ENCODE data around the gene ACTR3.

ACTR3 gene

GRCh38 chr2:113873867-113874266, 16.0 kb upstream of the ACTR3 start:
- Histone ChIP-seq H2AFZ (ENCODE audit: low read depth, low read length, severe bottlenecking) (no peak overlapping the region), H3K4me2 (ENCODE audit: low read depth, low read length, poor library complexity, severe bottlenecking) (no peak overlapping the region), H3K9ac (ENCODE audit: low read length) (no peak overlapping the region), H3K79me2 (ENCODE audit: insufficient read depth, low read length) (no peaks in the 10 kb centered on the region), H3F3A (ENCODE audit: insufficient read depth) (peaks cover 28% of the 10 kb centered on the region), H3K9me3 (ENCODE audit: insufficient read depth, low read length) (no peaks in the 10 kb centered on the region), H3K27me3 (ENCODE audit: low read length) (no peaks in the 10 kb centered on the region), H3K9me2 (replicated peaks; ENCODE audit: insufficient read depth, low read length) (no peaks in the 10 kb centered on the region), H3K4me3 (ENCODE audit: insufficient read depth, low read length, poor library complexity, severe bottlenecking) (no peak overlapping the region), H4K20me1 (ENCODE audit: low read depth, low read length) (no peaks in the 10 kb centered on the region), H3K27ac (ENCODE audit: low read depth, low read length) (no peak overlapping the region), H3K36me3 (ENCODE audit: low read length) (no peaks in the 10 kb centered on the region)
- TF ChIP-seq CTCF (IDR thresholded peaks at IDR 0.05; ENCODE audit: insufficient read depth, low read length, poor library complexity, severe bottlenecking) (no peak), EZH2phosphoT487 (conservative IDR thresholded peaks at IDR 0.05; ENCODE audit: low read length) (no peak)

DNA sequence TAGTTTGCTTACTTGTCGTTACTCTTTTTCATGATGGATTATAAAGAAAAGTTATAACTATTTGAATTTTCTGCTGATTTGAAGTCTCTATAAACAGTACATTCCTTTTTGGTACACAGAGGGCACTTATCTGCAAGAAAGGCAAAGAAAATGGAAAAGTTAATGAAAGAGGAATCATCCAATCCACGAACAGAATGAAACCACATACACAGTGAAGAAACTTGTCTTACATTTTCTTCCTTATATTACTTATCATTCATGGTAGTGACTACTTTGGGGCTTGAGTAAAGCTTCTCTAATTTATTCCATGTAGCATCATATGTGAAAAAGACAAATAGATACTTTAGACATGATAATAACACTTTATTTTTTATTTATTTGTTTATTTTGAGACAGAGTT, 14.8 kb upstream of the ACTR3 start:
- Histone ChIP-seq H3K9ac (ENCODE audit: low read length) (no peak overlapping the region), H3K27me3 (ENCODE audit: low read length) (no peaks in the 10 kb centered on the region), H4K20me1 (ENCODE audit: low read depth, low read length) (no peaks in the 10 kb centered on the region), H3K9me2 (replicated peaks; ENCODE audit: insufficient read depth, low read length) (no peaks in the 10 kb centered on the region), H3K9me3 (ENCODE audit: insufficient read depth, low read length) (no peaks in the 10 kb centered on the region), H3K4me2 (ENCODE audit: low read depth, low read length, poor library complexity, severe bottlenecking) (no peak overlapping the region), H3K36me3 (ENCODE audit: low read length) (peaks cover 7% of the 10 kb centered on the region; the same call in 1 of the 2 replicates), H3K27ac (ENCODE audit: low read depth, low read length) (no peak overlapping the region), H3K79me2 (ENCODE audit: insufficient read depth, low read length) (no peaks in the 10 kb centered on the region), H3F3A (ENCODE audit: insufficient read depth) (peaks cover 38% of the 10 kb centered on the region), H3K4me3 (ENCODE audit: insufficient read depth, low read length, poor library complexity, severe bottlenecking) (no peak overlapping the region), H2AFZ (ENCODE audit: low read depth, low read length, severe bottlenecking) (no peak overlapping the region)
- TF ChIP-seq CTCF (IDR thresholded peaks at IDR 0.05; ENCODE audit: insufficient read depth, low read length, poor library complexity, severe bottlenecking), result no peak
- TF ChIP-seq EZH2phosphoT487 (conservative IDR thresholded peaks at IDR 0.05; ENCODE audit: low read length), result no peak

- Histone ChIP-seq H2AFZ (ENCODE audit: low read depth, low read length, severe bottlenecking) (no peak overlapping the region), H3K4me3 (ENCODE audit: insufficient read depth, low read length, poor library complexity, severe bottlenecking) (no peak overlapping the region), H3K27me3 (ENCODE audit: low read length) (no peaks in the 10 kb centered on the region), H4K20me1 (ENCODE audit: low read depth, low read length) (no peaks in the 10 kb centered on the region), H3K36me3 (ENCODE audit: low read length) (peaks cover 7% of the 10 kb centered on the region; the same call in 1 of the 2 replicates), H3K9me3 (ENCODE audit: insufficient read depth, low read length) (no peaks in the 10 kb centered on the region), H3K9me2 (replicated peaks; ENCODE audit: insufficient read depth, low read length) (no peaks in the 10 kb centered on the region), H3K79me2 (ENCODE audit: insufficient read depth, low read length) (no peaks in the 10 kb centered on the region), H3F3A (ENCODE audit: insufficient read depth) (peaks cover 22% of the 10 kb centered on the region; the same call in 1 of the 2 replicates), H3K4me2 (ENCODE audit: low read depth, low read length, poor library complexity, severe bottlenecking) (no peak overlapping the region), H3K9ac (ENCODE audit: low read length) (no peak overlapping the region), H3K27ac (ENCODE audit: low read depth, low read length) (no peak overlapping the region)
- TF ChIP-seq EZH2phosphoT487 (conservative IDR thresholded peaks at IDR 0.05; ENCODE audit: low read length) (no peak), CTCF (IDR thresholded peaks at IDR 0.05; ENCODE audit: insufficient read depth, low read length, poor library complexity, severe bottlenecking) (no peak)
Measured at GRCh38 chr2:113876503-113877387, 13.1 kb upstream of the ACTR3 start.
